NCI-H345 (cell line): ENCODE data around the gene CD44.

Experiments
- DNase-seq: peaks from one replicate; lab custom pipeline; 2025; lab: John Stamatoyannopoulos, UW

CD44 gene

DNA sequence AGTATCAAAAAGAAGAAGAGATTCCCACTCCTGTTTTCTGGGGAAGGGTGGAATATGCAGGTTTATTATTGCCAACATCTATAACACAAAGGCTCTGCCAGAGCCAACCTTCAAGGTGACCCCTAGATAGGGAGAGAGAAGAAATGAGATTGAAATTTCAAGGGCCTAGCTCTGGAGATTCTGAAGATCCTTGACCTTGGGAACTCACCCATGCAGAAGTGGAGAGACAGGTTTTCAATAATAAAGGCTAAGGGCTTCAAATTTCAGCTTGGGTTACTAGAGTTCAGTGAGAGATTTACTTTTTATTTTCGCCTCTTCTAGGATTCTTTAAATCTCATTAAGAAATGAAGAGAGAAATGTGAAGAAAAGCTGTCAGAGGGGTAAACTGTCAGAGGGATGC is 98.4 kb downstream of the CD44 start:
- no peak for DNase-seq

DNA sequence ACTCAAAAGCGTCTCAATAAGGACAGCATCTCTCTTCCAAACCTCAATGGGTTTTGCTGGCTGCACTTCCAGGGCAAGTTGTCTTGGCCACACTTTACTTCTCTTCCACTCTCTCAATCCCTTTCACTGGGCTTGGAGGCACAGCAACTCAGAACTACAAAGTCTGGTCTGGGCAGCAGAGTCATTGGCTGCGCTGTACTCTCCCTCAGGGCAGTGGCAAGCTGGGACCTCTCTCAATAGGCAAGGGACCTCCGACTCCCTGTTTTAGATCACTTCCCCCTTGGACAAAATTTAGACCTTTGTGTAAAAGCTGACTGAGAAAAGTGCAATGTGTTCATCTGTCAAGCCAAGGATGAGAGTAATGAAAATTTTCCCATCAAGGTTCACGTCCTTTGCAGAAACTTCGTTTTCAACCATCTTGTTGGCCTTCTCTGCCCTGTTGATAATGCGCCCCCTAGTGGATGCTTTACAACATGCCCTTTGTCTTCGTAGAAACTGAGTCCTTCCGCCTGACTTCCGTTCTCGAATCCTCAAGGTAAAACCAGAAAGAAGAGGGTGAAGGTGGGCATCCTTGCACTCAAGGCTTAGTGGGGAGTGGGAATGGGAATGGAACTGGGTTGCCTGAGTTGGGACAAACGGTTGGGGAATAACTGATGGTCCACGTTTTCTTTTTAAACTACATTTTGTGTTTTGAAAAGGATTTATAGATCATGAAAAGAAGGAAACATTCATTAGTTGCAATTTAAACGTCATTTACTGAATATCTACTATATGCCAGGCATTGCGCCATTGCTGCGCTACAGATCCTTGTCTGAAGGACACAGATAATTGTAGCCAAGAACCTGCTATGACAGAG is 99.1 kb downstream of the CD44 start:
- DNase-seq: peak; percentile 45

DNA sequence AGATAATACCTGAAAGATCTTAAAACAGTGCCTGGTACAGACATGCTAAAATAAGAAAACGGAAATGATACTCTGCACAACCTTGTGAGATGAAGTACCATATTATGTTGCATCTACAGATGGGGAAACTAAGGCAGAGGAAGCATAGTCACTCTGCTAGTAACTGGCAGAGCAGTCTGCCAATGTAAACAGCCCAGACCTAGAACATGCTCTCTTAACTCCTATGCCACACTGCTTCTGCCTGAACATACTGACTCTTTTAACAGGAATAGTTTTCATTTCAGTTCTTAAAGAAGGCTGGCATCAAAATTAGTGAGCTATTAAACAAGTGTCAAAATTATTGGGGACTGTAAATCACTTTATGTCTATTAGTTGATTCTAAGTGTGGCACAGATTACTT is 99.9 kb downstream of the CD44 start:
- DNase-seq: no peak

DNA sequence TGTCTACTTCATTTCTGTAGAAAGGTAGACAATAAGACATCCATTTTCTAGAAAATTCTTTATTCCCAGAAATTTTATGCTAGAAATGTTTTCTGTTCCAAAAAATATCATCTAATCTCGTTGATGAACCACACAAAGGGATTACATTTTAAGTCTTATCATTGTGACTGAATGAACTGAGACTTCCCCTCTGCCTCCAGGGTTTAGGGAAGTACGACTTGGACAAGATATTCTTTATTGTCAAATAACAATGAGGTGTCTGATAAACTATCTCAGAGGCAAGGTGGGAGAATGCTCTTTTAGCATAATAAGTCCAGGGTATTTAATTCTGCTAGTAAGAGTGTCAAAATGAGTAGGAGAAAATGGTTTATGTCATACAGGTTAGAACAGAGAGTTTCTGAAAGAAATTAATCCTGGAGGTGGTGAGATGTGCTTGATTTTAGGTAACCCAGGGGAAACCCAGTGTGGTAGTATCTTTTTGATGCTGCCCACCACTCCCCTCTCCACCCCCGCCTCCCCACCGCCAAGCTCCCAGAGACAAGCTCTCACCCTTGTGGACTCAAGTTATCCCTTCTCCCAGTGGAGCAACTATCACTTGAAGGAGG is 100.6 kb downstream of the CD44 start:
- DNase-seq: no peak

DNA sequence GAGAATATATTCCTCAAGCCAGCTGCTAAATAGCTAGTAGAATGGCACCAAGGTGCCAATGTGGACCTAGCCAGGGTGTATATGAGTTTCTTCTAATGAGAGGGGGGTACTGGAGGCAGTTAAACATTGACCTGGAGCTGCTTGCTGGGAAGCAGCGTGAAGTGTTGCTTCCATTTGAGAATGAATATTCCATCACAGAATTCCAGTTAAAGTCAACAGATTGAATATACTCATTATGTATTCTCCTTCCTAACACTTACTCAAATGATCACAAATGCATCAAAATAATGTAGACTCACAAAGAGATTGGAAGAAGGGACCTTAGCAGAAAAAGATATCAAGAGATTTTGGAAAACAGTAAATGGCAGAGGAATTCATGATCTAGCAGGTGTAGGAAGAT is 102.1 kb downstream of the CD44 start:
- DNase-seq: no peak

DNA sequence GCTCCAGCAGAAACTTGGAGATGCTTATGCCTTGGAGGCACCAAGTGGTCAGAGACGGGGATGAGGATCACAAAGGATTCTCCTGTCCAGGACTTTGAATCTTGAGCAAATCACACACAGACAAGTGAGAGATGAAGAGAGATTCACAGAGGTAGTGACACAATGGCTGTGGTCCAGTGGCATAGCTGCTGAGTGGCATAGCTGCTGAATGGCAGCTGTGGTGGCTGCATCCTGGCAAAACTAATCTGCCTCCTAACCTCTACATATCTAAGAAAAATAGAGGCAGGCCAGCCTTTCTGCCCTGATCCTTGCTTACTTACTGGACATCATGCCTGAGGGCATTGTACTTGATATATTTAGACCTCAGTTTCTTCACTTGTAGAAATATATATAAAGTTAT is 102.6 kb downstream of the CD44 start:
- no peak for DNase-seq

DNA sequence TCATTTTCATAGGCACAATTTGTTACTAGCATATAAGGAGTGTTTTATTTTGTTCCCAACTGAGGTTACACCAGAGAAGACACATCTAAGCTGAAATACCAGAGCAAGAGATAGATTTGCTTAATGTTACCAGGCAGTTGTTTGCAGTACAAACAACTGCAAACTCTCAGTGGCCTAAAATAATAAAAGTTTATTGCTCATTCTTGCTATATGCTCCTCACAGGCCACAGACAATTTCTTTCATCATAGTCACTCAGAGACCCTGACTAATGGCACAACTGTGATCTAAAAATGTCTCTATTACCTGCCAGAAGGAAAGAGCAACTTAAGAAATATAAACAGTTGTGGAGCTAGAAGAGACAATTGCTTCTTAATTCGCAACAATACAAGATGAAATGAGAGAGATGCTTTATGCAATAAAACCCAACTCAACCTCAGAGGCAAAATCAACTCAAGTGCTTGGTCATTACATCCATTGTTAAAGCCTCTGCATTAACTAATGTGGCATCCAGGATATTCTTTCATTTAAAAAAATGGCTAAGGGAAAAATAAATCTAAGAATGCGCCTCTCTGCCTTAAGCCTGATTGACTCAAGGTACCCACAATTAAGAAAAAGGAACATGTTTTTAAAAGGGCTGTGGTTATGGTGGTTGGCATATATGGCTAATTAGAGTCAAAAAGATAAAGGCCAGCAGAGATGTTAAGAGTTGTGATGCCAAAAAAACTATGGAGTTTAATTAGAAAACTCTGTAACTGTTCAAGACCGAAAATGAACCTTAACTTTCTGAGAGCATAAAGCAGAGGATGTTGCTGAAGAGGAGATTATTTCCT is 103.7 kb downstream of the CD44 start:
- no peak for DNase-seq

DNA sequence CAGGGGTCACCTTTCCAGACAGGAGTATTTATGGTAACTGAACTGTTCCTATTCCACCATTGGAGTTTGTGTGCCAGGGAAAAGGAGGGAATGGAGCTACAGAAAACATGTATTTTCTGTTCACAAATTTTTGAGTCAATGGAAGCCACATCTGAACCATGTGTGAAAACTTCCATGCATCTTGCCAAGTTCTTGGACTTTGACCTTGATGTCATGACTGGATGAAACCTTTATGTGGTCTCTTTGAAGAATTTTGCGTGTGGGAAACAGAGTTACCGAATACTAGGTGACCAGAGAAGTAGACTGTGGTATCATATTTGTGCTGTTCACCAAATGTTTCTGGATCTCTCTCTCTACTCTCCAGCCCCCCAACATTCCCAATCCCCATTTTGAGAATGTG is 104.8 kb downstream of the CD44 start:
- no peak for DNase-seq

DNA sequence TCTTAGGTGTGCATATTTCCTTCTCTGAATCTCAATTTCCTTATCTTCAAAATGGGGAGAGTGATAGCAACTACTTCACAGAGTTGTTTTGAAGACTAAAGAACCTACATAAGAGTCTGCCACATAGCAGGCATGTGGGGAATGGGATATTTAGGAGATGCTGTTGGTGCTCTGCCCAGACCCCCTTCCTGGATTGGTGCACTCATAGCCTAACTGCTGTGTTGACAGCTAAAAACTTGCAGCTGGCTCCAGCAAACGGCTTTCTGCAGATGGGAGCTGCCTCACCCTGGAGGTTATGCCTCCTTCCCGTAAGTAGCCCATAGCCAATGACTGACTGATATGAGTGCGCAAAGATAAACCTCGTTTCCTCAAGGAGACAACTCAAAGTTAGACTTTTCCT is 106.1 kb downstream of the CD44 start:
- DNase-seq: no peak

DNA sequence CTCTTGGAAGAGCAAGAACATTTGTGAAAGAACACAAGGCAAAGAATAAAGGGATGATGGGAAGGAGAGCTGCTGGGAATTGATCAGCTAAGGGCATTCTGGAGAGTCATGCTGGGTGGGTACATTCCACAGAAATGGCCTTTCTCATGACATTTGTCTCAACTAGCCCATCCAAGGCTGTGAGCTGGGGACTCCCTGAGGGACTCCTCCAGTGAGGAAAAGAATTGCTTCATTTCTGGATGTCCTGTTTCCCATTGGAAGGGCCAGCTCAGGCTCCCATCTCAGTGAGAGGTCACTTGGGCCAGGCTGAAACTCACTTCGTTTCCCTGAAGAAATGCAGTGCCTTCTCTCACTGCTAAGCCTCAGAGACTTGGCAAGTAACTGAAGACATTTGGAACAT is 106.8 kb downstream of the CD44 start:
- DNase-seq: no peak

DNA sequence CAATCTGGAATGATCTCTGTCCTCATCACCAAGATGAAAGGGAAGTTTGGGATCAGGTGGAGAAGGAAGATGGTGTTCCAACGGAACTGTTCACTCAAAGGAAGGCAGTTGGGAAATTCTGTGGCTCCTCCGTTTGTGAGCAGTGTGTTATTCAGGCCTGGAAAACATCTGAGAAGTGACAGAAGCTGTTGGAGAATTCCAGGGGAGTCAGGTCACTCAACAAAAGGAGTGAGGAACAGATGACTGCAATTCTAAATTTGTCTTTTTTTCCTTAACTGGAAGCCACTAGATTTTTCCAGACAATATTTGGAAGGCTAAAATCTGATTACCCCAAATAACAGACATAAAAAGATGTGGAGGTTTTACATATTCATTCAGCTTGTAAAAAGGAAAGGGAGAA is 107.8 kb downstream of the CD44 start:
- no peak for DNase-seq

DNA sequence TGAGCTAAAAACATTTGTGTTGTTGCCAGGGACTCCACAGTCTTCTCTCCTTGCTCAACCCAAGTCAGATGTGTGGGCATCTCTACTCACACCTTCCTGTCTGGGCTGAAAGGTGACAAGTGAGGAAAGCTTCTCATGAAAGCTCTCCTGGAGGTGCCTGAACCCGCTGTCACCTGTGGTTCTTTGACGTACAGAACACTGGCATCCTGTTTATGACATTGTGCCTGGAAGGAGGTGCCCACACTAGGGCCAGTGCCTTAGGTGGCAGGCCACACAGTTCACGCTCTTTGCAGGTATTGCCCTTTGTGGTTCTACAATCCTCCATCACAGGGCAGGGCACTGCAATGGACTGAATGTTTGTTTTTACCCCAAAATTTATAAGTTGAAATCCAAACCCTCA is 108.5 kb downstream of the CD44 start:
- no peak for DNase-seq

DNA sequence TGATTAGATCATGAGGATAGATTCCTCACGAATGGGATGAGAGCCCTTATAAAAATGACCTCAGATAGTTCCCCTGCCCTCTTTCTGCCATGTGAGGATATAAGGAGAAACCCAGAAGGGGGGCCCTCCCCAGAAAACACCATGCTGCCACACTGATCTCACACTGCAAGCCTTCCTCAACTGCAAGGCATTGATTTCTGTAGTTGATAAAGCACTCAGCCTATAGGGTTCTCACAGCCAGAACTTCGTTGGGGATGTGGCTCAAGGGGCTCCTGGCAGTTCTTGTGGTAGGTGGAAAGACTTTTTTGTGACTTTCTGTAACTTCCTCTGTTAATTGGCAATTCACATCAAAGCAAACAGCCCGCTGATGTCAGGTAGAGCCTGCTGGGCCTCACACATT is 108.9 kb downstream of the CD44 start:
- DNase-seq: no peak

DNA sequence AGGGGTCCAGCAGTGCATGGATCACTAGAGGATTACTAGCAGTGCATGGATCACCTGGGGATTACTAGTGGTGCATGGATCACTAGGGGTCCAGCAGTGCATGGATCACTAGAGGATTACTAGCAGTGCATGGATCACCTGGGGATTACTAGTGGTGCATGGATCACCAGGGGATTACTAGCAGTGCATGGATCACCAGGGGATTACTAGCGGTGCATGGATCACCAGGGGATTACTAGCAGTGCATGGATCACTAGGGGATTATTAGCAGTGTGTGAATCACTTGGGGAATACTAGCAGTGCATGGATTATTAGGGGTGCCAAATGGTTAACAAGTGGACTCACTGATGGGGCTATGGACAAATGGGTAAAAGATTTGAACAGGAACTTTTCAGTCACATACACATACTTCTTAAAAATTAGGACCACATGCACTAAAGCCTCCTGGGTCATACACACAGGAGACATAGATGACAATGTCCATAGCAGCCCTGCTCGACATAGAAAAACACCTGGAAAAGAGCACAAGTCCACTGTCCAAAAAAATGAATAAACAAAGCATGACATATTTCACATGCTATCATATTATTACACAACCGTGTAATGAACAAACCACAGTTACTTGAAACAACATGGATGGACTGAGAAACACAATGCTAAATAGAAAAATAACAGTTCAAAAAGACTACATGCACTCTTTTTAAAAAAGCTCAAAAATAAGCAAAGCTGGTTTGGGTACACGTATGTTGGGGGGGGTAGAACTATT is 109.8 kb downstream of the CD44 start:
- DNase-seq: no peak

DNA sequence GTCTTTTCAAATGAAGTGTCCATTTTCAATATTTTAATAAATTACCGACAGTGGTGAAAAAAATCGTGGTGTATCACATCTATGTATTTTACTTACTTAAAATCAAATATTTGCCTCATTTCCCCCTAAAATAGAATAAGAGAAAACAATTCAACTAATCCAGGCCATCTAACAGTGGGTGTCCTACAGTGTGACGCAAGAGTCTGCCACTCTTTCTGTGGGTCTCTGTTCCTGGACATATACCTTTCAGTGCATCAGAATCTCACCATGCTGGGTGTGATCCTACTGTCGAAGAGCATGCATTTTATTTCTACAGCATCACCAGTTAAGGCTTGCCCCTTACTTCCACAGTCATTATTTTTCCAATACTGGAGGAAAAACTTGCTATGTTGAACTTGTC is 111.2 kb downstream of the CD44 start:
- DNase-seq: no peak

DNA sequence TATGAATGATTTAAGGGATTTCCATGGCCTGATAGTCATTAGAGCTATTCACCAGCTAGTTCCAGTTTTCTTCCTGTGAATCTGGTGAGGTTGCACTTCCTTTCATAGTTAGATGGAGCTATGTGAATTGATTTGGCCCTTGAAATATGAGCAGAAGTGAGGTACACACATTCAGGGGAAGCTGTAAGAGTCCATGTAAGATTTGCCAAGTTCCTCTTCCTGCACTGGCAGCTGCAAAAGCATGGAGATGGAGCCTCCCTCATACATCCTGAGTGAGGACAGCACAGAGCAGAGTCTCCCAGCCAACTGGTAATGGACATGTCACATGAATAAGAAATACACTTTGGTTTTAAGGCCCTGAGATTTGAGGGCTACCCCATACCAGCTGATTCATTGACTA is 111.7 kb downstream of the CD44 start:
- no peak for DNase-seq

DNA sequence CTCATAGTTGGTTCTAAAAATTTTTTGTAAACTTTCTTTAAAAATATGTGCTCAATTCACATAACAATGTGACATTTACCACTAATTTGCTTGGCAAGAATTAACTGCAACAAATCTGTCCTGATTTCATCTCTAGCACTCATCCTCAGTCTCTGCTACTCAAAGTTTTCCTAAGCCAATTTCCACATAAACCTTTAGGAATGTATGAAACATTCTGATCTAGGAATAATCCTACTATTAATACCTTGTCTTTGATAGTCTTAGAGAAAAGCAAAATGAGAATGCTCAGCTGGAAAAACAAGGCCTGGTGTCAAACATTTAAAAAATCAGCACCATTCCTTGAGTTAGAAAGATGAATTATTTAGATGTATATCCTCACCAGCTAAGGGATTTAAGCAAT is 114.3 kb downstream of the CD44 start:
- DNase-seq: no peak

DNA sequence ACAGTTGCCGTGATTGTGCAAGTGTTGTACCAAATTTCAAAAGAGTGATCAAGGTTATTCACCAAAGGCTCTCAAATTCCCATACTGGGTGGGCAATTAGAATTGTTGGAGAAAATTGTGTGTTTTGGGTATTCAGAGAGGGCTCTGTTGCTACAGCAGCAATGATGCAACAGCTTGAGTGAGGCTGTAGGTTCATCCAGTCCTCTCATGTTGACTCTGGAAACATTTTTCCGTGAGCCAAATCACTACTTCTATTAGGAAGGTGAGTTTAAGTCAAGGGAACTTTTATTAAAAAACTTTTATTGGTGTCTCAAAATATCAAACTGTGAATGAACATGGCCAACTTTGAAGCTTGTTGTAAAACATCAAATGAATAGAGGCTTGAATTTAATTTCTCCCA is 116.5 kb downstream of the CD44 start:
- DNase-seq: no peak

DNA sequence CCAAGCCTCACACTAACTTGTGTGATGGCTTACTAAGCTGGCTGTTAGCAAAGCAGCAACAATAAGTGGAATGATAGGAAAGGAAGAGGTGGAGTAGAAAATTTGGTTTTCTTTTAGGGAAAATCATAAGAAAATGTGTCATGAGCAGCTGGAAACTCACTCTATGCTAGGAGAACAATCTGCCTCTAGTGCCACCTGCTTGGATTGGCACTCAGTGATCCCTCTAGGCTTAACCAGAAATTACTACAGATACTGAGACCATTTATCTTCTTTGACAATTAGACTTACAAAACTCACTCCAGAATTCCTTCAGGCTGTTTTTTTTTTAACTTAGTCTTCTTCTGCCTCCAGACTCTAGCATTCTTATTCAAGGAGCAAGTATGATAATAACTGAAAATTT is 117.3 kb downstream of the CD44 start:
- DNase-seq: no peak

DNA sequence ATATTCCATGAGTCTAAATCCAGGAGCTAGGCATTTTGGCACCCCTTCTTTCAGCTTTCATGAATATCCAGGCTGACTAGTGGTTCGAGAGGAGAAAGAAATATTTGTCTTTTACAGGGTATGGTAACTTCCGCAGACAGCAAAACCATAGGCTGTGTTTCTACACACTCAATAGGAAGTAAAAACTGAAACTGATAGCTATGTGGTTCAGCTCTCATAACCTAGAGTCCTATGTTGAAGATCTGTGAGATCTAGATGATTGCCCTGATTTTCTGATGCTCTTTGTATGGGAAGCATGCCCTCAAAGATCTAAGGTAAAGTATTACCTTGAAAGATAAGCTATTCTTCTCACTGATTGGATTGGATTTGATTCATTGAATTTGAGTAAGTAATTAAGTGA is 118.3 kb downstream of the CD44 start:
- no peak for DNase-seq

DNA sequence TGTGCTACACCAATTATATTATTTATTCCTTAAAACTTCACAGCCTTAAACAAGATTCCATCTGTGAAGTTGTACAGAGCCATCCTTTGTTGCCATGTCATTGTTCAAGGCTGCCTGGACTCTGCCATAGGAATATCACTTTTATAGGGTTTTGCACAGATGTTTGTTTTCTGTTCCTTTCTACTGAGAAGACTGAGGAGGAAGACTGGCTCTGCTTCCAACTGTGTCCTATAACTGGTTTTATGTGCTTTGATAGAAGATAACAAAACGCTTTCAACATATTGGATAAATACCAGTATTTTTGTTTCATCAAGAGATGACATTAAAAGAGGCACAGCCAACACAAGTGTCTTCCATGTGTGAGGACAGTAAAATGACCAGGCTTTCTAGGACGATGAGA is 120.6 kb downstream of the CD44 start:
- DNase-seq: no peak

DNA sequence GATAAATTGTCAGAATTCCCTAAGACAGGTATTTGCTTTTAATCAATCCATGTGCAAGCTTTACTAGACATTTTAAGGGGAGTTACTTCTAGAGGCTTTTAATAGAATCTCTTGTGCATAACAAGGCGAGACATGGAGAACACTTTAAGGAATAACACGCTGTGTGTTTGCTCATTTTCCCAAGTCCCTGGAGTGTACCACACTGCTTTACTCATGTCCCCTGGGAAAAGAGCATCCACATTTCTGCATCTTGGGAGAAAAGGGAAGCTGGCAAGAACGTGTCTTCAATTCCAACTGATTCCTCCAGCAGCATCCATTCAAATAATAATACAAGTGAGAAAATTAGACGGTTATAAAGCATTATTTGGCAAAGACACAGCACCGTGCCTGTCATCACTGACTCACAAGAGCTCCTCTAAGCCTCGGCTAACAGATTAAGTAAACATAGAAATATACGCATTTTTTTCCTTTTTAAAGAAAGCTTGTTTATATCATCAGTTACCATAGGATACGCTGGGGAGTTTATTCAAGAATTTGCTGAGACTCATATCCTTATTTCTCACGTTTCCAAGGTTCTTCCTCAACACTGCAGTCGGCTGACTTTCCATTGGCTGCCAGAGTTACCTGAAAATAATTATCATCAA is 121.5 kb downstream of the CD44 start:
- DNase-seq: no peak
